H1 (cell line): ENCODE data around the gene U2SURP. TPM values are rescaled to one million over a fixed set of nuclear protein-coding genes. Genes with fewer than 3 reads are reported as not detected.

Source experiments
- CTCF ChIA-PET: fragments of 300-600 bp; sonication (Branson Sonifier 250); formaldehyde crosslinking; loops from one replicate; lab custom pipeline; 2021; ENCODE audit not compliant: partially characterized antibody; lab: Charles Lee
- POLR2A ChIA-PET: fragments of 300-600 bp; sonication (Branson Sonifier 250); formaldehyde crosslinking; loops from one replicate; lab custom pipeline; 2021; ENCODE audit warnings: inconsistent platforms; ENCODE audit not compliant: partially characterized antibody; lab: Charles Lee
- DNase-seq, 2 experiments: peaks; one replicate each; pipeline versions ENCODE4 v3.0.0 to v3.0.0-alpha.2; 2010 to 2022; ENCODE audit warnings: low spot score in 2 of 2, low read depth in 1 of 2, mixed read lengths in 1 of 2
- FAIRE-seq: peaks from 2 replicates; lab custom pipeline; 2011; peaks lifted over from hg19 to GRCh38; lab: Jason Lieb, UNC
- H2AFZ ChIP-seq: 2 replicates; pipeline ENCODE4 v1.8.1; 2012; ENCODE audit warnings: low read length, inconsistent platforms
- H2AK5ac ChIP-seq: 2 replicates; pipeline ENCODE4 v1.6.1; 2013; ENCODE audit warnings: low read depth, low read length
- H2BK120ac ChIP-seq: replicated peaks from 2 replicates; pipeline ENCODE3; 2013; ENCODE audit warnings: low read depth, low read length, inconsistent platforms
- H2BK12ac ChIP-seq: 2 replicates; pipeline ENCODE4 v1.6.1; 2013; ENCODE audit warnings: low read depth, low read length
- H2BK15ac ChIP-seq: 2 replicates; pipeline ENCODE4 v1.6.1; 2013; ENCODE audit warnings: low read length
- H2BK20ac ChIP-seq: 2 replicates; pipeline ENCODE4 v1.6.1; 2013; ENCODE audit warnings: low read length
- H2BK5ac ChIP-seq: 2 replicates; pipeline ENCODE4 v1.6.1; 2013; ENCODE audit warnings: low read depth, low read length
- H3K14ac ChIP-seq: 2 replicates; pipeline ENCODE4 v1.6.1; 2013; ENCODE audit warnings: inconsistent platforms; ENCODE audit not compliant: insufficient read length
- H3K18ac ChIP-seq: 2 replicates; pipeline ENCODE4 v1.6.1; 2013; ENCODE audit warnings: low read length; ENCODE audit errors: extremely low read depth
- H3K23ac ChIP-seq: 2 replicates; pipeline ENCODE4 v1.6.1; 2013; ENCODE audit warnings: inconsistent platforms; ENCODE audit not compliant: insufficient read length
- H3K23me2 ChIP-seq: 2 replicates; pipeline ENCODE4 v1.6.1; 2013; ENCODE audit warnings: low read depth, low read length
- H3K27ac ChIP-seq: 2 replicates; pipeline ENCODE4 v1.6.1; 2011; ENCODE audit warnings: low read depth, low read length, inconsistent platforms
- H3K27me3 ChIP-seq, 4 experiments: replicated peaks in 1 of 4; 1 replicate in 1 of 4; 2 replicates in 3 of 4; pipeline versions ENCODE4 v1.6.1 to v1.8.1; 2011 to 2013; ENCODE audit warnings: low read length in 3 of 4, mild to moderate bottlenecking in 3 of 4, inconsistent platforms in 2 of 4, mixed read lengths in 2 of 4, moderate library complexity in 1 of 4; ENCODE audit not compliant: control insufficient read depth in 3 of 4, insufficient read depth in 3 of 4; ENCODE audit errors: extremely low read depth in 1 of 4
- H3K36me3 ChIP-seq, 4 experiments: 2 replicates each; pipeline versions ENCODE4 v1.6.1 to v1.8.1; 2011 to 2013; ENCODE audit warnings: mild to moderate bottlenecking in 4 of 4, low read length in 3 of 4, moderate library complexity in 2 of 4, control low read depth in 1 of 4, inconsistent platforms in 1 of 4; ENCODE audit not compliant: insufficient read depth in 4 of 4, control insufficient read depth in 2 of 4
- H3K4ac ChIP-seq: replicated peaks from 2 replicates; pipeline ENCODE3; 2013; ENCODE audit warnings: low read length, low read depth, mixed read lengths, inconsistent platforms; ENCODE audit not compliant: insufficient read length
- H3K4me1 ChIP-seq, 4 experiments: replicated peaks in 1 of 4; 1 replicate in 1 of 4; 2 replicates in 3 of 4; pipeline versions ENCODE4 v1.6.1 to v1.8.1; 2011 to 2013; ENCODE audit warnings: low read length in 3 of 4, inconsistent platforms in 2 of 4, mixed read lengths in 1 of 4; ENCODE audit not compliant: insufficient read depth in 4 of 4, control insufficient read depth in 3 of 4
- H3K4me2 ChIP-seq, 2 experiments: 2 replicates each; pipeline versions ENCODE4 v1.6.1 to v1.8.1; 2011 to 2013; ENCODE audit warnings: low read depth in 2 of 2, low read length in 2 of 2, control low read depth in 1 of 2, inconsistent platforms in 1 of 2, mild to moderate bottlenecking in 1 of 2; ENCODE audit not compliant: insufficient read depth in 1 of 2
- H3K4me3 ChIP-seq, 4 experiments: fragments of 200-600, 300-600 bp in 1 of 4; sonication (generic), shearing (Covaris generic), sonication (Bioruptor Twin) in 1 of 4; 2 replicates each; pipeline versions ENCODE4 v1.5.1 to v1.8.1; 2011 to 2016; ENCODE audit warnings: low read length in 4 of 4, low read depth in 3 of 4, control low read depth in 2 of 4, inconsistent platforms in 2 of 4, mild to moderate bottlenecking in 2 of 4, mixed read lengths in 1 of 4, moderate library complexity in 1 of 4; ENCODE audit not compliant: insufficient read depth in 2 of 4; ENCODE audit errors: extremely low read depth in 1 of 4
- H3K56ac ChIP-seq: replicated peaks from 2 replicates; pipeline ENCODE3; 2013; ENCODE audit warnings: low read depth, mild to moderate bottlenecking, mixed read lengths, low read length, inconsistent platforms; ENCODE audit not compliant: insufficient read length
- H3K79me1 ChIP-seq: 2 replicates; pipeline ENCODE4 v1.6.1; 2013; ENCODE audit warnings: low read depth, low read length, control low read depth
- H3K79me2 ChIP-seq, 2 experiments: 2 replicates each; pipeline versions ENCODE4 v1.6.1 to v1.8.1; 2012 to 2013; ENCODE audit warnings: low read length in 2 of 2, mild to moderate bottlenecking in 2 of 2, inconsistent platforms in 1 of 2; ENCODE audit not compliant: insufficient read depth in 2 of 2, control insufficient read depth in 1 of 2
- H3K9ac ChIP-seq, 4 experiments: replicated peaks in 1 of 4; 1 replicate in 1 of 4; 2 replicates in 3 of 4; pipeline versions ENCODE4 v1.6.1 to v1.8.1; 2011 to 2013; ENCODE audit warnings: low read depth in 3 of 4, low read length in 3 of 4, control low read depth in 2 of 4, mild to moderate bottlenecking in 2 of 4, moderate library complexity in 2 of 4, inconsistent platforms in 1 of 4; ENCODE audit errors: extremely low read depth in 1 of 4
- H3K9me3 ChIP-seq, 2 experiments: 2 replicates each; pipeline versions ENCODE4 v1.6.1 to v1.8.1; 2012 to 2013; ENCODE audit warnings: mild to moderate bottlenecking in 2 of 2, moderate library complexity in 2 of 2, control low read depth in 1 of 2, inconsistent platforms in 1 of 2, low read depth in 1 of 2, low read length in 1 of 2, mixed read lengths in 1 of 2; ENCODE audit not compliant: insufficient read depth in 2 of 2
- H4K20me1 ChIP-seq, 2 experiments: replicated peaks in 1 of 2; 2 replicates each; pipeline versions ENCODE3 to v1.8.1; 2011 to 2013; ENCODE audit warnings: inconsistent platforms in 2 of 2, low read length in 2 of 2, mild to moderate bottlenecking in 1 of 2; ENCODE audit not compliant: insufficient read depth in 2 of 2, control insufficient read depth in 1 of 2
- H4K5ac ChIP-seq: 2 replicates; pipeline ENCODE4 v1.6.1; 2013; ENCODE audit warnings: low read length, low read depth, mixed read lengths, inconsistent platforms; ENCODE audit not compliant: insufficient read length
- H4K8ac ChIP-seq: 2 replicates; pipeline ENCODE4 v1.8.0; 2013; ENCODE audit warnings: mild to moderate bottlenecking, moderate library complexity, low read length, inconsistent platforms; ENCODE audit not compliant: insufficient read depth; ENCODE audit errors: extremely low read depth
- H4K91ac ChIP-seq: replicated peaks from 2 replicates; pipeline ENCODE3; 2013; ENCODE audit warnings: low read length, mixed read lengths, inconsistent platforms; ENCODE audit not compliant: insufficient read length
- BCL11A ChIP-seq, 2 experiments: IDR thresholded peaks; one replicate each; pipeline ENCODE4 v1.6.1; 2011; ENCODE audit warnings: low read depth in 2 of 2, low read length in 2 of 2, mild to moderate bottlenecking in 2 of 2
- CHD2 ChIP-seq: IDR thresholded peaks from 2 replicates; pipeline ENCODE4 v1.6.1; 2012; ENCODE audit warnings: low read length, improper control_type of control experiment
- CREB1 ChIP-seq: IDR thresholded peaks from 2 replicates; pipeline ENCODE4 v1.6.1; 2012; ENCODE audit warnings: inconsistent platforms
- JUND ChIP-seq: IDR thresholded peaks from 2 replicates; pipeline ENCODE4 v1.6.1; 2011; ENCODE audit warnings: mild to moderate bottlenecking, improper control_type of control experiment, low read length
- NANOG ChIP-seq: IDR thresholded peaks from 2 replicates; pipeline ENCODE4 v1.6.1; 2011; ENCODE audit warnings: low read length, low read depth, mild to moderate bottlenecking, inconsistent platforms; ENCODE audit not compliant: insufficient read depth, poor library complexity, severe bottlenecking
- POLR2A ChIP-seq, 2 experiments: IDR thresholded peaks; 1 replicate in 1 of 2; 2 replicates in 1 of 2; pipeline ENCODE4 v1.6.1; 2011; ENCODE audit warnings: low read depth in 2 of 2, low read length in 2 of 2, mild to moderate bottlenecking in 2 of 2; ENCODE audit errors: control extremely low read depth in 1 of 2
- RNF2 ChIP-seq: fragments of 200-900, 300-1000 bp; sonication (generic); IDR thresholded peaks from 2 replicates; pipeline ENCODE4 v1.7.1; 2016; ENCODE audit warnings: borderline replicate concordance, low read depth, mild to moderate bottlenecking, antibody characterized with exemption, low read length; ENCODE audit not compliant: poor library complexity, severe bottlenecking; ENCODE audit errors: missing control alignments
- SRF ChIP-seq: IDR thresholded peaks from 2 replicates; pipeline ENCODE4 v1.6.1; 2011; ENCODE audit warnings: mild to moderate bottlenecking, low read depth, low read length, moderate library complexity
- USF2 ChIP-seq: IDR thresholded peaks from 2 replicates; pipeline ENCODE4 v1.6.1; 2011; ENCODE audit warnings: low read length, improper control_type of control experiment
- WGBS, 2 experiments: shearing (Covaris generic) in 1 of 2; methylation state at CpG; one replicate each; pipeline versions ENCODE4 v1.1.6 to v1.1.7; 2013 to 2015; ENCODE audit warnings: low lambda C conversion rate in 2 of 2, mixed read lengths in 2 of 2, inconsistent platforms in 1 of 2, low coverage in 1 of 2, missing lambda C conversion rate in 1 of 2; ENCODE audit not compliant: insufficient replicate concordance in 2 of 2, insufficient coverage in 1 of 2, insufficient read length in 1 of 2; ENCODE audit errors: extremely low coverage in 1 of 2, missing lambda C conversion rate in 1 of 2; 5-methylcytosine and 5-hydroxymethylcytosine counted together
- polyA plus RNA-seq, 7 experiments: library from polyadenylated mRNA; depleted of rRNA in 3 of 7; stranded (reverse) in 5 of 7; unstranded in 2 of 7; fragments of >200 nt in 5 of 7; fragments of 200-250 nt in 2 of 7; gene quantifications; 1 replicate in 5 of 7; 2 replicates in 1 of 7; 4 replicates in 1 of 7; pipeline versions ENCODE4 v1.2.1 to v1.2.3, GENCODE V29; 2011 to 2013; ENCODE audit warnings: missing spikeins in 2 of 7, mixed read lengths in 2 of 7
- total RNA-seq: library from RNA; stranded (reverse); fragmentation: NEBNext Ultra II Directional; extraction: Animal tissue kit (Norgen Biotek cat#: 25700); gene quantifications from 2 replicates; pipeline ENCODE4 v1.2.1, GENCODE V29; 2021
- TF ChIP-seq, protein P1 (sequence below), 3 experiments: IDR thresholded peaks; 1 replicate in 2 of 3; 2 replicates in 1 of 3; pipeline versions ENCODE4 v1.5.1 to v1.6.1; 2011; ENCODE audit warnings: low read length in 3 of 3, mild to moderate bottlenecking in 3 of 3, inconsistent platforms in 2 of 3, low read depth in 1 of 3, moderate library complexity in 1 of 3; ENCODE audit not compliant: insufficient read depth in 1 of 3; ENCODE audit errors: control extremely low read depth in 1 of 3

U2SURP gene
- total and polyA plus RNA-seq, 2 of the 8 experiments (the other 6 are each of a cell fraction or from before 2014, with no cell fraction given), result 22.2 to 167 TPM

DNA sequence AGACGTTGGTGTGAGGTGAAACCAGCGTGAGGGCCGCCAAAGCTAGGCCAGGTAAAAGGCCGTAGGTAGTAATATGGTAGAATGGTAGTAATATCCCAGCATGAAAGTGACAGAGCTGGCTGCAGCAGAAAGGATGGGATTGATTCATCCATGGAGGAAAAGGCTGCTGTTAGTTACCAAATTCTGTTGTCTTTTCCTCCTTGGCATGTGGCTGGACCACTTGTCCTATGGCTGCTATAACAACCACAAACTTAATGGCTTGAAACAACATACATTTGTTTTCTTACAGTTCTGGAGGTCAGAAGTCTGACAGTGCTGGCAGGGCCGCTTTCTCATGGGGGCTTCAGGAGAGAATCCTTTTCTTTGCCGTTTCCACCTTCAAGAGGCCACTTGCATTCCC is 70.4 kb downstream of the U2SURP start:
- H4K20me1 ChIP-seq, result no peaks in the 10 kb centered on the region
- no peak overlapping the region for H3K4ac ChIP-seq
- H2AK5ac ChIP-seq, result no peak overlapping the region
- H3K27ac ChIP-seq, result no peak overlapping the region
- no peaks in the 10 kb centered on the region for H3K27me3 ChIP-seq
- H4K91ac ChIP-seq, result no peak overlapping the region
- H3K9ac ChIP-seq, result no peak overlapping the region
- CTCF ChIA-PET, result interaction anchor here (0.7 to 3.1 kb wide), 7 partner anchors 11 to 189 kb away, joined by 3 to 16 read pairs (median 3); no protein-coding TSS in a partner anchor
- no peaks in the 10 kb centered on the region for H3K36me3 ChIP-seq
- no peaks in the 10 kb centered on the region for H3K79me2 ChIP-seq
- no peak overlapping the region for H3K14ac ChIP-seq
- no peak overlapping the region; the same call in 1 of the 2 replicates for H2BK15ac ChIP-seq
- no peaks in the 10 kb centered on the region for H3K23me2 ChIP-seq
- H3K4me2 ChIP-seq, result no peak overlapping the region
- no peak overlapping the region for H4K8ac ChIP-seq
- no peaks in the 10 kb centered on the region for H3K79me1 ChIP-seq
- 0 out of 2 replicates have a peak overlapping the region, but pooled peaks have one; percentile 55 for H3K18ac ChIP-seq
- peaks cover 0 to 12% (median 9%) of the 10 kb centered on the region in 4 experiments; a peak in 5 of 7 replicates for H3K4me1 ChIP-seq
- no peak for DNase-seq
- H3K23ac ChIP-seq, result no peak overlapping the region
- H2BK20ac ChIP-seq, result no peak overlapping the region
- no peak for FAIRE-seq
- no peak overlapping the region for H3K4me3 ChIP-seq
- no peak overlapping the region for H2BK120ac ChIP-seq
- no peak overlapping the region for H3K56ac ChIP-seq
- H3K9me3 ChIP-seq, result no peaks in the 10 kb centered on the region; a peak in 1 of 4 replicates
- WGBS, 2 experiments, result 94% methylated on average over 6 of the region's 6 CpGs; no CpG with 5 or more reads in 1 of the 2 experiments
- no peak overlapping the region for H2BK12ac ChIP-seq
- POLR2A ChIA-PET, result interaction anchor here (2.0 kb wide), 1 partner anchor 9 kb away, joined by 4 read pairs; no protein-coding TSS in a partner anchor
- H2AFZ ChIP-seq, result no peak overlapping the region
- no peak overlapping the region for H2BK5ac ChIP-seq
- no peak overlapping the region for H4K5ac ChIP-seq
- no peak for TF ChIP-seq SRF
- TF ChIP-seq USF2, result no peak
- TF ChIP-seq JUND, result no peak
- TF ChIP-seq POLR2A (IDR thresholded peaks at IDR 0.05; ENCODE audit: control extremely low read depth in 1 of 2, low read depth in 2 of 2, low read length in 2 of 2), result no peak
- no peak for TF ChIP-seq RNF2
- no peak for TF ChIP-seq CREB1
- TF ChIP-seq CHD2, result no peak
- TF ChIP-seq, protein P1, sequence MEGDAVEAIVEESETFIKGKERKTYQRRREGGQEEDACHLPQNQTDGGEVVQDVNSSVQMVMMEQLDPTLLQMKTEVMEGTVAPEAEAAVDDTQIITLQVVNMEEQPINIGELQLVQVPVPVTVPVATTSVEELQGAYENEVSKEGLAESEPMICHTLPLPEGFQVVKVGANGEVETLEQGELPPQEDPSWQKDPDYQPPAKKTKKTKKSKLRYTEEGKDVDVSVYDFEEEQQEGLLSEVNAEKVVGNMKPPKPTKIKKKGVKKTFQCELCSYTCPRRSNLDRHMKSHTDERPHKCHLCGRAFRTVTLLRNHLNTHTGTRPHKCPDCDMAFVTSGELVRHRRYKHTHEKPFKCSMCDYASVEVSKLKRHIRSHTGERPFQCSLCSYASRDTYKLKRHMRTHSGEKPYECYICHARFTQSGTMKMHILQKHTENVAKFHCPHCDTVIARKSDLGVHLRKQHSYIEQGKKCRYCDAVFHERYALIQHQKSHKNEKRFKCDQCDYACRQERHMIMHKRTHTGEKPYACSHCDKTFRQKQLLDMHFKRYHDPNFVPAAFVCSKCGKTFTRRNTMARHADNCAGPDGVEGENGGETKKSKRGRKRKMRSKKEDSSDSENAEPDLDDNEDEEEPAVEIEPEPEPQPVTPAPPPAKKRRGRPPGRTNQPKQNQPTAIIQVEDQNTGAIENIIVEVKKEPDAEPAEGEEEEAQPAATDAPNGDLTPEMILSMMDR (IDR thresholded peaks at IDR 0.05; ENCODE audit: control extremely low read depth in 1 of 3, insufficient read depth in 1 of 3, low read depth in 1 of 3, low read length in 3 of 3), result no peak
- TF ChIP-seq BCL11A (IDR thresholded peaks at IDR 0.05; ENCODE audit: low read depth in 2 of 2, low read length in 2 of 2), result no peak
- no peak for TF ChIP-seq NANOG
